Sigmoid colon (tissue), 7 donors: ENCODE results near the gene A2M. TPM values are rescaled to one million over a fixed set of nuclear protein-coding genes. Genes with fewer than 3 reads are reported as not detected.

ENCODE experiments used
- DNase-seq: peaks from one replicate; pipeline ENCODE4 v3.0.0-alpha.2; 2019
- H3K27ac ChIP-seq, 4 donors: fragments of 200-600 bp; sonication (generic); one replicate each; pipeline ENCODE4 v1.5.1; 2016 to 2019; ENCODE audit warnings: mild to moderate bottlenecking in 1 of 4
- H3K27me3 ChIP-seq, 3 donors: fragments of 200-600 bp; sonication (generic); one replicate each; pipeline ENCODE4 v1.5.1; 2019; ENCODE audit warnings: mild to moderate bottlenecking in 1 of 3
- H3K36me3 ChIP-seq, 4 donors: fragments of 200-600 bp; sonication (generic); one replicate each; pipeline ENCODE4 v1.5.1; 2016 to 2019
- H3K4me1 ChIP-seq, 4 donors: fragments of 200-600 bp; sonication (generic); one replicate each; pipeline ENCODE4 v1.5.1; 2017 to 2019
- H3K4me3 ChIP-seq, 4 donors: fragments of 200-600 bp; sonication (generic); one replicate each; pipeline ENCODE4 v1.5.1; 2017 to 2019; ENCODE audit warnings: mild to moderate bottlenecking in 2 of 4, moderate library complexity in 1 of 4
- H3K9me3 ChIP-seq, 4 donors: fragments of 200-600 bp in 3 of 4; sonication (generic) in 3 of 4; one replicate each; pipeline versions ENCODE4 v1.5.1 to v1.6.1; 2013 to 2019
- CTCF ChIP-seq, 4 experiments: fragments of 450-650 bp in 3 of 4; fragments of 200-600 bp in 1 of 4; IDR thresholded peaks; one replicate each; pipeline ENCODE4 v1.5.1; 2016 to 2019; ENCODE audit warnings: antibody characterized with exemption in 4 of 4, mild to moderate bottlenecking in 3 of 4, moderate library complexity in 2 of 4
- EP300 ChIP-seq, 4 donors: sonication (generic); formaldehyde crosslinking; IDR thresholded peaks; one replicate each; pipeline ENCODE4 v1.6.1; 2017; ENCODE audit warnings: antibody characterized with exemption in 4 of 4
- POLR2A ChIP-seq, 2 donors: fragments of 450-650 bp; IDR thresholded peaks; one replicate each; pipeline ENCODE4 v1.6.1; 2016; ENCODE audit warnings: antibody characterized with exemption in 2 of 2, mild to moderate bottlenecking in 2 of 2, moderate library complexity in 2 of 2
- POLR2AphosphoS5 ChIP-seq, 4 donors: sonication (generic); formaldehyde crosslinking; IDR thresholded peaks; one replicate each; pipeline ENCODE4 v1.6.1; 2017; ENCODE audit warnings: antibody characterized with exemption in 4 of 4
- WGBS, 2 donors: extraction: QIAGEN DNeasy Blood & Tissue Kit; methylation state at CpG; one replicate each; pipeline ENCODE4 v1.1.7; 2013; 5-methylcytosine and 5-hydroxymethylcytosine counted together
- intact Hi-C: fragments of 100-400 bp; cut with DNase I; formaldehyde crosslinking; loops from one replicate; pipeline ENCODE4 v1.15.1; 2023
- polyA plus RNA-seq, 3 donors: library from polyadenylated mRNA; stranded (reverse); fragments of 200-250 nt; gene quantifications; one replicate each; pipeline ENCODE4 v1.2.3, GENCODE V29; 2013
- total RNA-seq, 4 donors: library from RNA; depleted of rRNA; stranded (reverse); fragments of >200 nt; gene quantifications; one replicate each; pipeline ENCODE4 v1.1.0, GENCODE V29; 2016
- donor health status: healthy with polysubstance abuse.
- donor health status: Bipolar disorder and iron deficiency.
- donor health status: healthy.

Gene A2M
- total and polyA plus RNA-seq, 7 donors = 34.2 to 296 (median 195) TPM

GRCh38 chr12:9070351-9070750 lies 45.4 kb downstream of the A2M start:
- 97% methylated on average over 5 of the region's 5 CpGs for WGBS, 2 donors
- Histone ChIP-seq H3K27me3 (no peaks in the 10 kb centered on the region), H3K36me3 (peaks cover 21 to 83% (median 55%) of the 10 kb centered on the region in 4 donors), H3K27ac (no peak overlapping the region), H3K4me3 (no peak overlapping the region), H3K9me3 (no peaks in the 10 kb centered on the region), H3K4me1 (peaks cover 0 to 6% (median 5%) of the 10 kb centered on the region in 4 donors)
- intact Hi-C loops = no loop called here
- TF ChIP-seq CTCF (IDR thresholded peaks at IDR 0.05) (no peak), POLR2A (IDR thresholded peaks at IDR 0.05) (no peak), POLR2AphosphoS5 (IDR thresholded peaks at IDR 0.05) (no peak), EP300 (IDR thresholded peaks at IDR 0.05) (no peak)
- no peak for DNase-seq

GRCh38 chr12:9068600-9068999 lies 47.1 kb downstream of the A2M start:
- no peaks in the 10 kb centered on the region for H3K27me3 ChIP-seq
- 79% methylated on average over 4 of the region's 4 CpGs for WGBS, 2 donors
- no peak overlapping the region for H3K27ac ChIP-seq
- intact Hi-C loops = loop anchor here (10.0 kb wide), 2 partner anchors 154 to 384 kb away; partner anchors contain the start of gene PHC1
- no peak for DNase-seq
- no peak for TF ChIP-seq POLR2AphosphoS5 (IDR thresholded peaks at IDR 0.05)
- no peak overlapping the region for H3K4me3 ChIP-seq
- peaks cover 10 to 65% (median 39%) of the 10 kb centered on the region in 4 donors for H3K36me3 ChIP-seq
- peaks cover 0 to 13% (median 12%) of the 10 kb centered on the region in 4 donors for H3K4me1 ChIP-seq
- H3K9me3 ChIP-seq = no peaks in the 10 kb centered on the region

GRCh38 chr12:9068086-9068485 lies 47.6 kb downstream of the A2M start:
- H3K36me3 ChIP-seq = peaks cover 9 to 60% (median 34%) of the 10 kb centered on the region in 4 donors
- no peak overlapping the region for H3K27ac ChIP-seq
- no peaks in the 10 kb centered on the region for H3K27me3 ChIP-seq
- no peak for TF ChIP-seq CTCF (IDR thresholded peaks at IDR 0.05)
- TF ChIP-seq EP300 (IDR thresholded peaks at IDR 0.05) = no peak
- TF ChIP-seq POLR2AphosphoS5 (IDR thresholded peaks at IDR 0.05) = no peak
- TF ChIP-seq POLR2A (IDR thresholded peaks at IDR 0.05) = no peak
- no peak for DNase-seq
- H3K4me3 ChIP-seq = no peak overlapping the region
- 57 to 80% methylated on average over 1 of the region's 1 CpG for WGBS, 2 donors
- no peaks in the 10 kb centered on the region for H3K9me3 ChIP-seq
- intact Hi-C loops = loop anchor here (10.0 kb wide), 2 partner anchors 153 to 383 kb away; partner anchors contain the start of gene PHC1
- H3K4me1 ChIP-seq = peaks cover 0 to 16% (median 13%) of the 10 kb centered on the region in 4 donors

- peaks cover 0 to 16% (median 13%) of the 10 kb centered on the region in 4 donors for H3K4me1 ChIP-seq
- peaks cover 3 to 48% (median 24%) of the 10 kb centered on the region in 4 donors for H3K36me3 ChIP-seq
- intact Hi-C loops = loop anchor here (10.0 kb wide), 2 partner anchors 152 to 382 kb away; partner anchors contain the start of gene PHC1
- H3K4me3 ChIP-seq = no peak overlapping the region
- no peaks in the 10 kb centered on the region for H3K27me3 ChIP-seq
- H3K9me3 ChIP-seq = no peaks in the 10 kb centered on the region
- no peak for TF ChIP-seq EP300 (IDR thresholded peaks at IDR 0.05)
- TF ChIP-seq POLR2A (IDR thresholded peaks at IDR 0.05) = no peak
- TF ChIP-seq CTCF (IDR thresholded peaks at IDR 0.05) = no peak
- no peak for TF ChIP-seq POLR2AphosphoS5 (IDR thresholded peaks at IDR 0.05)
- WGBS, 2 donors = 75 to 79% methylated on average over 3 of the region's 3 CpGs
- no peak overlapping the region for H3K27ac ChIP-seq
- DNase-seq = no peak
These were observed 48.8 kb downstream of the A2M start for GRCh38 chr12:9066755-9067423.

- Histone ChIP-seq H3K27me3 (no peaks in the 10 kb centered on the region), H3K9me3 (no peaks in the 10 kb centered on the region), H3K4me1 (peaks cover 0 to 16% (median 13%) of the 10 kb centered on the region in 4 donors), H3K36me3 (peaks cover 3 to 41% (median 21%) of the 10 kb centered on the region in 4 donors), H3K27ac (peak overlapping the region in 3 of 4 donors; percentile 42 to 99 (median 96)), H3K4me3 (no peak overlapping the region)
- no peak for DNase-seq
- intact Hi-C loops = loop anchor here (10.0 kb wide), 2 partner anchors 151 to 381 kb away; partner anchors contain the start of gene PHC1
- TF ChIP-seq CTCF (IDR thresholded peaks at IDR 0.05) (no peak), EP300 (IDR thresholded peaks at IDR 0.05) (no peak), POLR2A (IDR thresholded peaks at IDR 0.05) (no peak), POLR2AphosphoS5 (IDR thresholded peaks at IDR 0.05) (peak in 1 of 4 donors; percentile 12)
- WGBS, 2 donors = 95 to 96% methylated on average over 9 of the region's 9 CpGs
These were observed 49.5 kb downstream of the A2M start for GRCh38 chr12:9066183-9066623.
